Small intestine (tissue), 7 donors: ENCODE data around the gene INSIG1. TPM values are rescaled to one million over a fixed set of nuclear protein-coding genes. Genes with fewer than 3 reads are reported as not detected.

ENCODE experiments used
- DNase-seq, 2 donors: peaks; one replicate each; pipeline versions ENCODE4 v3.0.0 to v3.0.0-alpha.2; 2013
- FAIRE-seq: peaks from 2 replicates; lab custom pipeline; 2012; peaks lifted over from hg19 to GRCh38; lab: Jason Lieb, UNC
- H3K27ac ChIP-seq, 3 donors: one replicate each; pipeline ENCODE4 v1.5.1; 2013; ENCODE audit warnings: low read length in 2 of 3, mild to moderate bottlenecking in 2 of 3, control low read depth in 1 of 3, inconsistent platforms in 1 of 3, low read depth in 1 of 3, moderate library complexity in 1 of 3
- H3K27me3 ChIP-seq, 3 donors: one replicate each; pipeline ENCODE4 v1.6.1; 2013; ENCODE audit warnings: low read length in 3 of 3, inconsistent platforms in 1 of 3; ENCODE audit not compliant: control insufficient read depth in 3 of 3, insufficient read depth in 3 of 3
- H3K36me3 ChIP-seq, 3 donors: one replicate each; pipeline ENCODE4 v1.6.1; 2013; ENCODE audit warnings: low read length in 3 of 3, inconsistent platforms in 1 of 3, low read depth in 1 of 3, mild to moderate bottlenecking in 1 of 3, moderate library complexity in 1 of 3; ENCODE audit not compliant: control insufficient read depth in 3 of 3, insufficient read depth in 2 of 3
- H3K4me1 ChIP-seq, 3 donors: one replicate each; pipeline ENCODE4 v1.6.1; 2013; ENCODE audit warnings: low read length in 2 of 3, inconsistent platforms in 1 of 3, low read depth in 1 of 3, mild to moderate bottlenecking in 1 of 3, moderate library complexity in 1 of 3; ENCODE audit not compliant: control insufficient read depth in 3 of 3, insufficient read depth in 2 of 3
- H3K4me3 ChIP-seq, 3 donors: one replicate each; pipeline ENCODE4 v1.5.1; 2013; ENCODE audit warnings: low read length in 3 of 3, control low read depth in 1 of 3, inconsistent platforms in 1 of 3, low read depth in 1 of 3, mild to moderate bottlenecking in 1 of 3, moderate library complexity in 1 of 3
- H3K9me3 ChIP-seq, 2 donors: one replicate each; pipeline ENCODE4 v1.6.1; 2013; ENCODE audit warnings: low read depth in 1 of 2, low read length in 1 of 2; ENCODE audit not compliant: control insufficient read depth in 2 of 2, insufficient read depth in 1 of 2
- WGBS, 3 donors: extraction: QIAGEN DNeasy Blood & Tissue Kit; methylation state at CpG; one replicate each; pipeline ENCODE4 v1.1.7; 2013; 5-methylcytosine and 5-hydroxymethylcytosine counted together
- polyA plus RNA-seq, 4 donors: library from polyadenylated mRNA; stranded (reverse) in 3 of 4; unstranded in 1 of 4; fragments of 200-250 nt in 3 of 4; fragments of 120-200 nt in 1 of 4; gene quantifications; one replicate each; pipeline versions ENCODE4 v1.2.1 to v1.2.3, GENCODE V29; 2013
- donor health status: healthy with polysubstance abuse.
- donor health status: control.
- donor health status: control.
- donor health status: Bipolar disorder and iron deficiency.
- donor health status: healthy.

INSIG1 gene
- polyA plus RNA-seq, 4 donors, result 5.8 to 70.1 (median 25.7) TPM

DNA sequence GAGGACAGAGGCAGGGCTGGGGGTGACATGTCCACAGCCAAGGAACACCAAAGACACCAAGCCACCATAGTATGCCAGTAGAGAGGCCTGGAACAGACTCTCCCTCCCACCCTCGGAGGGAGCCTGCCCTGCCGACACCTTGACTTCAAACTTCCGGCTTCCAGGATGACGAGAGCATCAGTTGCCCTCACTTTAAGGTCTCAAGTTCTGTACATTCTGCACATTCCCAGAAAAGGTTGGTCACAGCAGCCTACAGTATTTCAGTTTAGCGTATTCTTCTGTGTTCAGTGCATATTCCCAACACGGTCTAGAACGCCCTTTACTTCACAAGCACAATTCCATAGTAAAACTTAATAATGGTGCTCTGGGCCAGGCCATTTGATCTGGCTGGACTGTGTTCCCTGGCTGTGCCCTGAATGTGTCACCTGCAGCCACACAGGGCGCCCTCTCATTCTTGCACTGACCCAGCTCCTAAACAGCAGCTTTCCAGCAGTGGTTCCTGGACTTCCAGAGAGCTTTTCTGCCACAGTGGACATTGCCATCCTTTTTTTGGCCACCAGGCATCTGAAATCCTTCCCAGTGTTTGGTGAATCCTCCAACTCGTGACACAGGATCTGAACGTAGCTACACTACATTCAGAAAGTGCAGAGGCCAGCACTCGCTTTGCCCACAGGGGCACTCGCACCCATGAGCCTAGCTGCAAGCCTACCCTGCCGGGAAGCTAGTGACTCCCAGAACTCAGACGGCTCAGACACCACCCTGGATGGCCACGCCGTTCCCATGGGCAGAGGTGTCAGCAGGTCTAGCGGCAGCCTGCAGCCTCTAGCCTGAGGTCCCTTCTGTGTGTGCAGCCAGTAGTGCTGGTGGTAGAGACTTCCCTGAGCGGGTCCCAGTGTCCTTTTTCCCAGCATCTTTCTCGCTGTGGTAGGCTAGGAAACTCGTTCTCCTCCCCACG lies 36.4 kb upstream of the INSIG1 start:
- H3K9me3 ChIP-seq, result no peaks in the 10 kb centered on the region
- FAIRE-seq (no peak), DNase-seq (no peak)
- peaks cover 0 to 3% (median 0%) of the 10 kb centered on the region in 3 donors for H3K4me1 ChIP-seq
- H3K27me3 ChIP-seq, result peaks cover 0 to 4% (median 2%) of the 10 kb centered on the region in 3 donors
- H3K27ac ChIP-seq, result no peak overlapping the region
- 87 to 94% (median 90%) methylated on average over 21 of the region's 21 CpGs for WGBS, 3 donors
- no peak overlapping the region for H3K4me3 ChIP-seq
- no peaks in the 10 kb centered on the region for H3K36me3 ChIP-seq

DNA sequence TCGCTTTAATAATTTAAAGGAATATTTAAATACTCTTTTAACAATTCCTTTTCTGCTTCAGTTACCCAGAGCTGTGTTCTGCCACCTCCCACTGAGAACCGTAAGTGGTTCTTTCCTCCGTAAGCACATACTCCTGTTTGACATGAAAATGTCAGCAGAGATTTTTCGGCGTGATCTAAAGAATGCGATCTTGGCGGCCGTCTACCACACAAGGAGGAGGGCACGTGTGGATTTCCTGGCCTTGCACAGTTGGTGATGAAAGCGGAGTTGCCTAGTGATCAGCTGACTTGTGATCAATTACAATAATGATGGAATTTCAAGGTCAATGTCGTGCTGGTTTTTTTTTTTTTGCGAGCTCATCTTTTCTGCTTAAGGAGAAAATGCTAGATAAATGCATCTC lies 35.6 kb upstream of the INSIG1 start:
- no peaks in the 10 kb centered on the region for H3K9me3 ChIP-seq
- no peak overlapping the region for H3K27ac ChIP-seq
- no peak for FAIRE-seq
- 73 to 92% (median 86%) methylated on average over 12 of the region's 12 CpGs for WGBS, 3 donors
- DNase-seq, result no peak
- H3K27me3 ChIP-seq, result peaks cover 0 to 4% (median 2%) of the 10 kb centered on the region in 3 donors
- H3K4me1 ChIP-seq, result peaks cover 0 to 2% (median 0%) of the 10 kb centered on the region in 3 donors
- no peaks in the 10 kb centered on the region for H3K36me3 ChIP-seq
- H3K4me3 ChIP-seq, result no peak overlapping the region

DNA sequence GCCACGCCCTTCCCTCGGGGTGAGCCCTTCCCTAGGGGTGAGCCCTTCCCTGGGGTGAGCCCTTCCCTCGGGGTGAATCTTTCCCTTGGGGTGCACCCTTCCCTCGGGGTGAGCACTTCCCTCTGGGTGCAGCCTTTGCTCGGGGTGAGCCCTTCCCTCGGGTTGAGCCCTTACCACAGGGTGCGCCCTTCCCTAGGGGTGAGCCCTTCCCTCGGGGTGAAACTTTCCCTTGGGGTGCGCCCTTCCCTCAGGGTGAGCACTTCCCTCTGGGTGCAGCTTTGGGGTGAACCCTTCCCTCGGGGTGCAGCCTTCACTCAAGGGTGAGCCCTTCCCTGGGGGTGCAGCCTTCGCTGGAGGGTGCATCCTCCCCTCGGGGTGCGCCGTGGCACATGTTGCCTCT lies 34.6 kb upstream of the INSIG1 start:
- Histone ChIP-seq H3K9me3 (no peaks in the 10 kb centered on the region), H3K27ac (no peak overlapping the region), H3K4me1 (no peaks in the 10 kb centered on the region), H3K4me3 (no peak overlapping the region), H3K36me3 (no peaks in the 10 kb centered on the region), H3K27me3 (peaks cover 0 to 4% (median 2%) of the 10 kb centered on the region in 3 donors)
- DNase-seq (no peak), FAIRE-seq (no peak)
- WGBS, 3 donors, result 54 to 74% (median 57%) methylated on average over 12 to 14 of the region's 14 CpGs

DNA sequence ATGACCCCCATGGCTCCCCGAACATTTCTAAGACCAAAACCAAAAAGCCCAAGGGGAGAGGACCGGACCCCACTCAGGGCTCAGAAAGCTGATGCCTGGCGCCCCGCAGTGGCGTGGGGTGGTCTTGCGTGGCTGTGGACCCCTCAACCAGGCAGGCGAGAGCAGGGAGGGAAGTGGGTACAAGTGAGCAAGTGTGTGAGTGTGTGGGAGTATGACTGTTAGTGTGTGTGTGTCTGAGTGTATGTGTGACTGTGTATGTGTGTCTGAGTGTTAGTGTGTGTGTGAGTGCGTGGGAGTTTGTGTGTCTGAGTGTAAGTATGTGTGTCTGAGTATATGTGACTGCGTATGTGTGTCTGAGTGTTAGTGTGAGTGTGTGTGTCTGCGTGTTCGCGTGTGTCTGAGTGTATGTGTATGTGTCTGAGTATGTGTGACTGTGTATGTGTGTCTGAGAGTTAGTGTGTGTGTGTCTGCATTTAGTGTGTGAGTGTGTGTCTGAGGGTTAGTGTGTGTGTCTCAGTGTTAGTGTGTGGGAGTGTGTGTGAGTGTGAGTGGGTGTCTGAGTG lies 34.0 kb upstream of the INSIG1 start:
- WGBS, 3 donors, result 83 to 94% (median 90%) methylated on average over 11 to 12 of the region's 12 CpGs
- Histone ChIP-seq H3K27ac (no peak overlapping the region), H3K4me3 (no peak overlapping the region), H3K36me3 (no peaks in the 10 kb centered on the region), H3K4me1 (no peaks in the 10 kb centered on the region), H3K9me3 (peaks cover 0 to 2% of the 10 kb centered on the region in 2 donors), H3K27me3 (peaks cover 0 to 4% (median 2%) of the 10 kb centered on the region in 3 donors)
- DNase-seq (no peak), FAIRE-seq (no peak)

DNA sequence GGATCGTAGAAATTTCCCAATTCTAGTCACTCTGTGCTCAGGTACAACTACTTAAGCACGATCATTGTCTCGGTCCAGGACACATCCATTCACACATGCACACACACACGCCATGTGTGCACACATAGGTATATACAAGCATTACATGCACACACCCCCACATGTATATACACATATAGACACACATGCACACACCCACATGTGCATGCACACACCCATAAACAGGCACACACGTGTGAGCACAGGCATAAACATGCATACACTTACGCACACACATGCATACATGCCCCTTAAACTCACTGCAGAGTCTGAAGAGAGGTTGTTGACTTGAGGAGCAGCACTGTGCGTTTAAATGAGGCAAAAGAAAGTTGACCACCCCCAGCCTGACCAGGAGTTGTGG lies 32.5 kb upstream of the INSIG1 start:
- no peak for FAIRE-seq

DNA sequence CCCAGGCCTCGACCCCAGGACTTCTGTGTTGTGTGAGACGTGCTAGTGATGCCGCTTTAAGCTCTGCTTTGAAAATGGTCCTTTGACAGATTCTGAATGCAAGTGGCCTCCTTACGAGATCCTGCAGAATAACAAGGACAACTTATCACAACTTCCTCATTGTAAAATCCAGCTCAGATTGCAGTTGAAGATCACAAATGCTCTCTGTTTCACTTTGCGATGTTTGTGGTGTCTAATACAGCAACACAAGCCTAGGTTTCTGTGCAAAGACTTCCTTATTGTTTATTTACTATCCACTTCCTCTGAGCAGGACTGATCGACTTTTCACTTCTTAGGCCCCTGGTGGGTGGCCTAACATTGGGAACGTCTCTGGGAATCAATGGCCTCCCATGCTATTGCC lies 31.7 kb upstream of the INSIG1 start:
- Histone ChIP-seq H3K9me3 (peaks cover 0 to 2% of the 10 kb centered on the region in 2 donors), H3K27ac (peak overlapping the region in 1 of 3 donors; percentile 8), H3K36me3 (no peaks in the 10 kb centered on the region), H3K27me3 (peaks cover 0 to 4% (median 2%) of the 10 kb centered on the region in 3 donors), H3K4me1 (no peaks in the 10 kb centered on the region), H3K4me3 (no peak overlapping the region)
- WGBS, 3 donors, result 45 to 58% (median 47%) methylated on average over 7 of the region's 7 CpGs
- FAIRE-seq (no peak), DNase-seq (peak in 1 of 2 donors; percentile 35)

More for the DNA sequence above, 32.5 kb upstream of the INSIG1 start:
- no peaks in the 10 kb centered on the region for H3K4me1 ChIP-seq
- H3K9me3 ChIP-seq, result peaks cover 0 to 2% of the 10 kb centered on the region in 2 donors
- no peaks in the 10 kb centered on the region for H3K36me3 ChIP-seq
- no peak overlapping the region for H3K4me3 ChIP-seq
- no peak overlapping the region for H3K27ac ChIP-seq
- WGBS, 3 donors, result 81 to 90% (median 82%) methylated on average over 7 of the region's 7 CpGs
- no peak for DNase-seq
- H3K27me3 ChIP-seq, result peaks cover 0 to 4% (median 2%) of the 10 kb centered on the region in 3 donors

DNA sequence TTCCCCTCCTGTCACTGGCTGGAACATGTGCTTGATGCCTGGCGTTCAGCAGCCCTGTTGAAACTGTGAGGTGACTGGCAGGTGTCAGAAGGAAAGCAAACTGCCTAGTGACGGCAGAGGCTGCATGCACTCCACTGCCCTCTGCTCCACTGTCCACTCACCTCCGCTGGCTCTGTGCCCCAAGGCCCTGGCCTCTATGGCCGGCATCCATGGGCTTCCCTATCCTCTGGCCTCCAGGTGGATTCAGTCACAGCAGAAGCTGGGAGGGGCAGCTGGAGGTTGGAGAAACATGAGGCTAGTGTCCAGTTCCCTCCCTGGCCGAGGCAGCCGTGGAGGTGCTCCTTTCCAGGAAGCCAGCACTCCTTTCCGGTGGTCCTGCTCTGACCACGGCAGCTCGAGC lies 31.2 kb upstream of the INSIG1 start:
- no peaks in the 10 kb centered on the region for H3K36me3 ChIP-seq
- no peaks in the 10 kb centered on the region for H3K4me1 ChIP-seq
- H3K27me3 ChIP-seq, result peaks cover 0 to 4% (median 0%) of the 10 kb centered on the region in 3 donors
- H3K27ac ChIP-seq, result no peak overlapping the region
- WGBS, 3 donors, result 90 to 98% (median 93%) methylated on average over 9 of the region's 9 CpGs
- H3K4me3 ChIP-seq, result no peak overlapping the region
- DNase-seq (no peak), FAIRE-seq (no peak)
- peaks cover 0 to 2% of the 10 kb centered on the region in 2 donors for H3K9me3 ChIP-seq

DNA sequence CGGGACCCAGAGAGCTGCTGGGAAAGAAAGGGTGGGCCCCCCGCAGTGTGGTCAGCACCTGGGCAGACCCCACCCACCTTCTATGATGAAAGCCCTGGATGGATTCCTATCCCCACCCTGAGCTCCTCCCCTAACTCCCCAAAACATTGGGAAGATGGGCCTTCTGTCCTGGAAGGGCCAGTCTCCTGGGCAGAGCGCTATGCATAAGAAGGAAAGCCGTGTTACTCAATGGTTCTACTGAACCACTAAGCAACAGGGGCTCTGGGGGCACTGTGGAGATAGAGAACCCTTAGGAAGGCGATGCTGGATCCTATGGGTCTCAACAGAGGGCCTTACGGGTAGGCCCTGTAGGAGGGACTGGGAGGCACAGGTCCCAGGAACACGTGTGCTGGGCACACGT lies 30.7 kb upstream of the INSIG1 start:
- peaks cover 0 to 2% of the 10 kb centered on the region in 2 donors for H3K9me3 ChIP-seq
- H3K4me3 ChIP-seq, result no peak overlapping the region
- no peak for DNase-seq
- WGBS, 3 donors, result 92 to 94% (median 92%) methylated on average over 8 of the region's 8 CpGs
- FAIRE-seq, result no peak
- no peaks in the 10 kb centered on the region for H3K36me3 ChIP-seq
- peaks cover 0 to 4% (median 0%) of the 10 kb centered on the region in 3 donors for H3K27me3 ChIP-seq
- no peaks in the 10 kb centered on the region for H3K4me1 ChIP-seq
- no peak overlapping the region for H3K27ac ChIP-seq
